Esophagus squamous epithelium (tissue), 4 donors: Measurements from ENCODE around the gene KLF3.
A peak's percentile ranks its signal among the peaks of the same experiment; 100 is the strongest.

ENCODE experiments used
- CTCF ChIP-seq, 6 experiments: fragments of 450-650 bp in 4 of 6; fragments of 200-600 bp in 2 of 6; sonication (generic) in 2 of 6; IDR thresholded peaks; one replicate each; pipeline ENCODE4 v1.5.1; 2016 to 2019; ENCODE audit warnings: antibody characterized with exemption in 6 of 6, mild to moderate bottlenecking in 4 of 6, moderate library complexity in 4 of 6
- POLR2A ChIP-seq, 4 donors: fragments of 450-650 bp; IDR thresholded peaks; one replicate each; pipeline ENCODE4 v1.6.1; 2017; ENCODE audit warnings: antibody characterized with exemption in 4 of 4, mild to moderate bottlenecking in 4 of 4, moderate library complexity in 3 of 4

GRCh38 chr4:38663801-38664705, at the start of gene KLF3:
- TF ChIP-seq CTCF (IDR thresholded peaks at IDR 0.05), result peak in 1 of 6 experiments; percentile 17
- TF ChIP-seq POLR2A (IDR thresholded peaks at IDR 0.05), result peak in 3 of 4 donors; percentile 67 to 98 (median 95)
